ENCODE results near the gene PDE6A. TPM values are rescaled to one million over a fixed set of nuclear protein-coding genes. Genes with fewer than 3 reads are reported as not detected.

PDE6A gene
- total RNA-seq, 1 donor from 2014 or later, result not detected

GRCh38 chr5:149810856-149811255 lies 133.7 kb downstream of the PDE6A start:
- no peak for DNase-seq

GRCh38 chr5:149809931-149810691 lies 134.5 kb downstream of the PDE6A start:
- DNase-seq, result no peak

GRCh38 chr5:149808264-149808982 lies 136.2 kb downstream of the PDE6A start:
- DNase-seq, result no peak

Small RNAs within 50 kb of the gene (small RNA-seq; reads per million reads assigned to genes)
- not detected for gene RF00019 (ENCODE audit: low replicate concordance)

Other genes starting within 250 kb of the PDE6A start
- gene PPARGC1B, start 214.5 kb downstream of the PDE6A start, total RNA-seq, result 3.4 TPM
- gene SLC26A2, start 16.0 kb upstream of the PDE6A start, total RNA-seq, result 17.6 TPM
- 3.4 TPM for gene TIGD6, start 55.9 kb upstream of the PDE6A start, total RNA-seq
- gene HMGXB3, start 55.9 kb upstream of the PDE6A start, total RNA-seq, result 26.9 TPM
- 21.2 TPM for gene CSF1R, start 141.8 kb upstream of the PDE6A start, total RNA-seq
- gene PDGFRB, start 211.1 kb upstream of the PDE6A start, total RNA-seq, result 90.9 TPM
- gene CDX1, start 222.0 kb upstream of the PDE6A start, total RNA-seq, result 0.49 TPM
- gene SLC6A7, start 245.3 kb upstream of the PDE6A start, total RNA-seq, result not detected

Measured in skin of body (tissue), 3 donors.